DMS 273 (cell line): ENCODE data around the gene SPACA4.
A peak's percentile ranks its signal among the peaks of the same experiment; 100 is the strongest.

ENCODE experiments used
- DNase-seq: peaks from one replicate; lab custom pipeline; 2025; ENCODE audit not compliant: unreplicated experiment; lab: John Stamatoyannopoulos, UW

Gene SPACA4

DNA sequence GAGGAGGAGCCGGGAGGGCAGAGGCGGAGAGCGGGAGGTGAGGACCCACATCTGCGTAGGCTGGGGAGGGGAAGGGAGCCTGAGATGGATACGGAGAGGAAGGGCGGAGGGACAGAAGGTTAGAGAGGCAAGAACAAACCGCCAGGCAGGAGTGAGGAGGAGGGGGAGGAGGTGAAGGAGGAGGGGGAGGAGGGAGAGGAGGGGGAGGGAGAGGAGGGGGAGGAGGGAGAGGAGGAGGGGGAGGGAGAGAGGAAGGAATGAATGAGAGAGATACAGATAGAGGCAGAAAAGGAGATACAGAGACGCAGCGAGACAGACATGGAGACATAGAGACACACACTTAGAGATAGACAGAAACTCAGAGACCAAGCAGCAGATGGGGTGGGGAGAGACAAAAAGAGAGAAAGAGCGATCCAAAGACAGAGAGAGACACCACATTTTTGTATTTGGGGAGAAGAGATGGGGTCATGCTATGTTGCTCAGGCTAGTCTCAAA lies 40.2 kb downstream of the SPACA4 start:
- peak; percentile 59 for DNase-seq

DNA sequence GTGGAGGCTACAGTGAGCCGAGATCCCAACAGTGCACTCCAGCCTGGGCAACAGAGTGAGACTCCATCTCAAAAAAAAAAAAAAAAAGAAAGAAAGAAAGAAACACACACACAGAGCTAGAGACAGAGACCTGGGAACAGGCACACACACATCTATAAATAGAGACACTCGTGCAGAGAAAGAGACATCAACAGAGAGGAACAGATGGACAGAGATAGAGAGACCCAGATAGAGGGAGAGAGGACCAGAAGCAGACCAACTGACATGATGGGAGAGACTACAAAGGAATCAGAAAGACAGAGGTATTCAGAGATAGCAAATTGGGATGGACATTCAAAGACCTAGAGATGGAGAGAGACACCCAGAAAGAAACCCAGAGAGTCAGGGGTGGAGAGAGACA lies 41.6 kb downstream of the SPACA4 start:
- DNase-seq: peak; percentile 39

DNA sequence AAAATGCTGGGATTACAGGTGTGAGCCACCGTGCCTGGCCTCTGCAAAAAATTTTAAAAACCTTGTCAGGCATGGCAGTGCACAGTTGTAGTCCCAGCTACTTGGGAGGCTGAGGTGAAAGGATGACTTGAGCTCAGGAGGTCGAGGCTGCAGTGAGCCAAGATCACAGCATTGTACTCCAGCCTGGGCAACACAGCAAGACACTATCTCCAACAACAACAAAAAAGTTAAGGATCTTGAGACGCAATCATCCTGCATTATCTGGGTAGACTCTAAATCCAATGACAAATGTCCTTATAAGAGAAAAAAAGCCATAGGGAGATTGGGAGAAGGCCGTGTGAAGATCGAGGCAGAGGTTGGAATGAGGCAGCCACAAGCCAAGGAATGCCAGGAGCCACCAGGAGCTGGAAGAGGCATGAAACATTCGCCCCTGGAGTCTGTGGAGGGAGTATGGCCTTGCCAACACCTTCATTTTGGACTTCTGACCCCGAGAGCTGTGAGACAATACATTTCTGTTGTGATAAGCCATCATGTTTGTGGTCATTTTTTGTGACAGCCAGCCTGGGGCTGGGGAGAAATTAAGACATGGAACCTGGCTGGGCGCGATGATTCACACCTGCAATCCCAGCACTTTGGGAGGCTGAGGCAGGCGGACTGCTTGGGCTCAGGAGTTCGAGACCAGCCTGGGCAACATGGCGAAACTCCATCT lies 44.6 kb downstream of the SPACA4 start:
- DNase-seq: no peak

DNA sequence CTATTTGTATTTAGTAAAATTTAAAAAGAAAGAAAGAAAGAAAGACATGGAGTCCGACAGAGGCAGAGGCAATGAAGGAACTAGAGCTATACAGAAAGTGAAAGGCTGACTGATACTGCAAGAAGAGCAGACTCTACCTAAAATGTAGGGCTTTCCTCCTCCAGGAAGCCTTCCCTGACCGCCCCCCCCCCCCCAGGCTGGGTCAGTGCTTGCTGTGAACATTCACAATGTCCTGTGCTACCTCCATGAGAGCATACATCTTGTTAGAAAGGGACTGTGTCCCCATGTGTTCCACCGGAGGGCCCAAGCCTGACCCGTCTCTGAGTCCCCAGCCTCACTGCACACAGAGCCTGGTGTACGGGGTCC lies 45.1 kb downstream of the SPACA4 start:
- DNase-seq: no peak

DNA sequence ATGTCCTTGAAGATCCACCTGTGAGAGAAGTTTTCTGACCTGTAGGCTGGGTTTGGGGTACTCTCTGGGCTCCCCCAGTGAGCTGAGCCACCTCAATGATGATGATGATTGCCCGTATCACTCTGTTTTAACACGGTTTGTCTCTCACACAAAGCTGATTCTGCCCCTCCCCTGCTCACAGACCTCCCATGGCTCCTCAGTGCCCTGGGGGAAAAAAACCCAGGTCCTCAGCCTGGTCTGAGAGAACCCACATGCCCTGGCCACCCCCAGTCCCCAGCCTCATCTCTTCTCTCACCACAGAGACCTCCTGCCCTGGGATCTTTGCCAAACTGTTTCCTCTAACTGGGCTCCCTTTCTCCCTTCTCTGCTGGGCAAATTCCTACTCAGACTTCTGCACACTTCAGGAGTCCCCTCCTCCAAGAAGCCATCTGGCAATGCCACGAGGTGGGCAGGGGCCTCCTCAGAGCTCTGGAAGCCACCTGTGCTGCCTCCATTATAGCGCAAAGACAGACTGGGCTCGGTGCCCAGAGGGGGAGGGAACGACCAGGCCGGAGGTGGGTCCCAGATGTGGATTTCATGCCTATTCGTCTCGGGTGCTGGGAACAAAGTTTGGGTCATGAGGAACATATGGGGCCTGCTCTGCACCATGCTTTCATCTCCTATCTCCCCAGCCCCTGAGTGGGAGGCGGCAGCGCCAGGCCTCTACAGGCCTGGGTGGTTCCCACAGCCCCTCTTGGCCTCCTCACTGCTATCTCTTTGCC lies 47.9 kb downstream of the SPACA4 start:
- DNase-seq: peak; percentile 100

DNA sequence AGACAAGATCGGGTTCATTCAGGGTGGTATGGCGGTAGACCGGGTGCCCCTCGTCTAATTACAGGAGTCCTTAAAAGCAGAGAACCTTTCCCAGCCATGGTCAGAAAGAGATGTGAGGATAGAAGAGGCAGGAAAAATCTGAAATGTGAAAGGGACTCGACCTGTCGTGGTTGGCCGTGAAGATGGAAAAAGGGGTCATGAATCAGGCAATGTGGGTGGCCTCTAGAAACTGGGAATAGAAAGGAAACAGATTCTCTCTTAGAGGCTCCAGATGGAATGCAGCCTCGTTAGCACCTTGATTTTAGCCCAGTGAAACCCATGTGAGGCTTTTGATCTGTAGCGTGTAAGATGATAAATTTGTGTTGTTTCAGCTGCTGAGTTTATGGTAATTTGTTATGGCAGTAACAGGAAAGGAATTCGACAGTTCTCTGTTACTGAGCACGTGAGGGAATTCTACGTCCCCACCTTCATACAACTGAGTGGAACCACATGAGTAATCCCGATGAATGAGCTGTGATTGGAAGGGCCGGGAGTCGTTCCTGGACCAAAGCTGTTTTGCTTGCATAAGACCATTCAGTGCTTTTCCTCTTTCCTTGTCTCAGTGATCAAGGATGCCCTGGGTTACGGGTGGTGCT lies 50.4 kb downstream of the SPACA4 start:
- peak; percentile 74 for DNase-seq
